ENCODE results near the gene RXRA. TPM values are rescaled to one million over a fixed set of nuclear protein-coding genes. Genes with fewer than 3 reads are reported as not detected.

RXRA gene
- polyA plus RNA-seq, 1 experiment, result 5.3 TPM

DNA sequence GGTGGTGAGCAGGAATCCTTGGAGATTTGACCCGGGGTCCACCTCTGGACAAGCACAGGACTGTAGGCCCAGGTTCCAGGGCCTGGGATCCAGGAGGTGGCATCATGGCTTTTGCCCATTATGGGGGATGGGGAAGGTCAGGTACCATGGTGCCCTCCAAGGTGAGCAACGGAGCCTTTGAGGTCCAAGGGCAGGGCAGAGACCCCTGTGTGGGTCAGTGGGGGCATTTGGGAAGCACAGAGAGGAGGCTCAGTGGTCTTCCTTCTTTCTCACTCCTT, 117.7 kb downstream of the RXRA start:
- Histone ChIP-seq H3K27me3 (ENCODE audit: control insufficient read depth, insufficient read depth, low read length) (peaks cover 3% of the 10 kb centered on the region), H3K4me3 (ENCODE audit: low read depth, low read length) (no peak overlapping the region), H3K27ac (ENCODE audit: low read depth, low read length) (no peak overlapping the region), H3K9me3 (ENCODE audit: control insufficient read depth, insufficient read depth, low read length) (peaks cover 25% of the 10 kb centered on the region)
- DNase-seq (ENCODE audit: low read depth, low spot score), result no peak
- CTCF ChIA-PET, result interaction anchor here (0.6 to 2.4 kb wide), 8 partner anchors 9 to 279 kb away, joined by 3 to 96 read pairs (median 6); partner anchors contain the start of gene RNU6ATAC
- POLR2A ChIA-PET, result interaction anchor here (1.4 kb wide), 1 partner anchor 273 kb away, joined by 5 read pairs; no protein-coding TSS in a partner anchor
- no peak for TF ChIP-seq CTCF (IDR thresholded peaks at IDR 0.05; ENCODE audit: low read depth, low read length)

DNA sequence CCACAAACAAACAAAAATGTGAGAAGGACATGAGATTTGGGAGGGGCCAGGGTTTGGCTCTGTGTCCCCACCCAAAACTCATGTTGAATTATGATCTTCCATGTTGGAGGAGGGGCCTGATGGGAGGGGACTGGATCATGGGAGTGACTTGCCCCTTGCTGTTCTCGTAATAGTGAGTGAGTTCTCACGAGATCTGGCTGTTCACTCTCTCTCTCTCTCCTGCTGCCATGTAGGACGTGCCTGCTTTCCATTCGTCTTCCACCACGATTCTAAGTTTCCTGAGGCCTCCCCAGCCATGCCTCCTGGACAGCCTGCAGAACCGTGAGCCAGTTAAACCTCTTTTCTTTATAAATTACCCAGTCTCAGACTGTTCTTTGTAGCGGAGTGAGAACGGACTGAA, 118.7 kb downstream of the RXRA start:
- ChIA-PET CTCF (interaction anchor here (0.6 to 1.8 kb wide), 3 partner anchors 217 to 274 kb away, joined by 6 to 14 read pairs (median 13); no protein-coding TSS in a partner anchor), POLR2A (no interaction called here)
- Histone ChIP-seq H3K27me3 (ENCODE audit: control insufficient read depth, insufficient read depth, low read length) (peaks cover 3% of the 10 kb centered on the region), H3K4me3 (ENCODE audit: low read depth, low read length) (no peak overlapping the region), H3K27ac (ENCODE audit: low read depth, low read length) (no peak overlapping the region), H3K9me3 (ENCODE audit: control insufficient read depth, insufficient read depth, low read length) (peaks cover 26% of the 10 kb centered on the region)
- DNase-seq (ENCODE audit: low read depth, low spot score), result no peak
- no peak for TF ChIP-seq CTCF (IDR thresholded peaks at IDR 0.05; ENCODE audit: low read depth, low read length)

GRCh38 chr9:134449180-134449916, 123.1 kb downstream of the RXRA start:
- TF ChIP-seq CTCF (IDR thresholded peaks at IDR 0.05; ENCODE audit: low read depth, low read length), result peak; percentile 96
- ChIA-PET POLR2A (interaction anchor here (0.6 to 1.5 kb wide), 6 partner anchors 53 to 240 kb away, joined by 3 to 7 read pairs (median 4); no protein-coding TSS in a partner anchor), CTCF (interaction anchor here (0.5 to 3.6 kb wide), 47 partner anchors 9 to 963 kb away, joined by 3 to 68 read pairs (median 4); no protein-coding TSS in a partner anchor)
- Histone ChIP-seq H3K27me3 (ENCODE audit: control insufficient read depth, insufficient read depth, low read length) (no peaks in the 10 kb centered on the region), H3K9me3 (ENCODE audit: control insufficient read depth, insufficient read depth, low read length) (peaks cover 28% of the 10 kb centered on the region), H3K27ac (ENCODE audit: low read depth, low read length) (no peak overlapping the region), H3K4me3 (ENCODE audit: low read depth, low read length) (no peak overlapping the region)
- peak; percentile 92 for DNase-seq (ENCODE audit: low read depth, low spot score)

DNA sequence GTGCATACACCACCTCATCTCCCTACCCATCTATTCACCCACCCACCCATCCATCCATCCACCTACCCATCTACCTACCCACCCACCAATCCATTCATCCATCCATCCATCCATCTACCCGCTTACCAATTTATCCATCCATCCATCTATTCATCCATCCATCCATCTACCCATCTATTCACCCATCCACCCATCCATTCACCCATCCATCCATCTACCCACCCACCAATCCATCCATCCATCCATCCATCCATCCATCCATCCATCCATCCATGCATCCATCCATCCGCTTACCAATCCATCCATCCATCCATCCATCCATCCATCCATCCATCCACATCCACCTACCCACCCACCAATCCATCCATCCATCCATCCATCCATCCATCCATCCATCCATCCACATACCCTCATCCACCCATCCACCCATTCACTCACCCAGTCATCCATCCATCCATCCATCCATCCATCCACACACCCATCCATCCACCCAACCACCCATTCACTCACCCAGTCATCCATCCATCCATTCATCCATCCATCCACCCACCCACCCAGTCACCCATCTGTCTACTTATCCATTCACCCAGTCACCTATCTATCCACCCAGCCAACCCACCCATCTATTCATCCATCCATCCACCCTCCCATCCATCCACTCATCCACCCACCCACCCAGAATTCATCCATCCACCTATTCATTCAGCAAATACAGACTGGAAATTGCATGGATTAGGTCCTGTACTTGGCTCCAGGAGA, 125.6 kb downstream of the RXRA start:
- CTCF ChIA-PET, result interaction anchor here (3.6 kb wide), 1 partner anchor 238 kb away, joined by 68 read pairs; no protein-coding TSS in a partner anchor

More for the DNA sequence above, 125.6 kb downstream of the RXRA start:
- no peak for DNase-seq (ENCODE audit: low read depth, low spot score)
- Histone ChIP-seq H3K4me3 (ENCODE audit: low read depth, low read length) (no peak overlapping the region), H3K9me3 (ENCODE audit: control insufficient read depth, insufficient read depth, low read length) (peaks cover 25% of the 10 kb centered on the region), H3K27ac (ENCODE audit: low read depth, low read length) (no peak overlapping the region), H3K27me3 (ENCODE audit: control insufficient read depth, insufficient read depth, low read length) (no peaks in the 10 kb centered on the region)
- POLR2A ChIA-PET, result no interaction called here
- TF ChIP-seq CTCF (IDR thresholded peaks at IDR 0.05; ENCODE audit: low read depth, low read length), result no peak
